Measurements from ENCODE around the gene PRKN. TPM values are rescaled to one million over a fixed set of nuclear protein-coding genes. Genes with fewer than 3 reads are reported as not detected.
"Not testable (repeated sequence)": the region's sequence is repeated elsewhere in the genome, so short reads cannot be mapped to it uniquely, and the experiment has no call there.

PRKN gene
- total RNA-seq, 1 experiment from 2014 or later = 1.1 TPM

GRCh38 chr6:161835500-161836215, 891.9 kb downstream of the PRKN start:
- in situ Hi-C loops (cut with HindIII; ENCODE audit: low pct_unique_long_range_greater_than_20kb, low sequenced_read_pairs) = no loop called here
- no peak for DNase-seq (ENCODE audit: low read depth)

GRCh38 chr6:161834426-161834825, 893.1 kb downstream of the PRKN start:
- in situ Hi-C loops (cut with HindIII; ENCODE audit: low pct_unique_long_range_greater_than_20kb, low sequenced_read_pairs) = no loop called here
- no peak for DNase-seq (ENCODE audit: low read depth)

DNA sequence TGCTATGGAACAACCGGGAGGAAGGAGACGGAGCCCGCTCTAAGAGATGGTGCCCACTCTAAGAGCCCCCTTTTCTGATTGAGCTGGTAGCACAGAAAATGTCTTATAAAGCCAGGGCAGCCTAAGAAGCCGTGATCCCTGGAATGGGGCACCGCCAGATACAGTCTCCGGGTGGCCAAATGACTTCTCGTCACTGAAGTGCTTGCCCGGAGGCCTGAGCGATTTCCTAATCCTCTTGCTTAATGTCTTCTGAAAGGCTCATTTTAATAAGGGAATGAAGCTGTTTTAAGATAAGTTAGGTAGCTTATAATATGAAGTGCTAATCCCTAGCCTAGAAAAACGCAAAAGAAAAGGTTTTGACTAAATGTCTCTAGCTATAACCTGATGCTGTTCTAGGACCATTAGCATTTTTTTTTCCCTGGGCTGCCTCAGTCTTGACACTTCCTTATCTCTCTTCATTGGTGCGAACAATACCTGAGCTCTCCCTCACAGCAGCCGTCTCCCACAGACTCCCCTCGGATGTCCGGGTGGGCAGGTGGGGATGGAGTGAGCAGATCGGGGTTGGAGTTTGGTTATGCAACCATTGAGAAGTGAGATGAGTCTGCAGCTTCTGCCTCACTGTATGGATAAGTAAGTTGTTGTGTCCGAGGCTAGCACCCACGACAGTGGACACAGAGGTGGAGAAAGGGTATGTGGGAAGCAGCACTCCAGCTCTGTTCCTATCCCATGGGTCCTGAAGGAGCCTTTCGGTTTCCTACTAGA, 894.3 kb downstream of the PRKN start:
- in situ Hi-C loops (cut with HindIII; ENCODE audit: low pct_unique_long_range_greater_than_20kb, low sequenced_read_pairs) = no loop called here
- no peak for DNase-seq (ENCODE audit: low read depth)

DNA sequence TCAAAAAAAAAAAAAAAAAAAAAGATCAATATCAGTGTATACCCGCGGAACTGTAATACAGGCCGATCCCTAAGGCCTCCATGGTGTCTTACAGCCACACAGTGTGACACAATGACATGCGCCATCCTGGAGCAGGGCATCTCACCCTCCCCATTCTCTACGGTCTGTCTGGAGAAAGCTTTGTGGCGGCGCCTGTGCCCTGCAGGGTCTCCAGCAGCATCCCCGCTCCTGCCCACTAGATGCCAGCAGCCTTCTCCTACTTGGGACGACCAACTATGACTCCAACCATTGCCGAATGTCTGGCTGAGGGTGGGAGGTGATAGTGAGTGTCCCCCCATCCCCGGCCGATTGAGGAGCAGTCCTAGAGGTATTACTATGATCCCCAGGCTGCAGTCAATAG, 894.9 kb downstream of the PRKN start:
- in situ Hi-C loops (cut with HindIII; ENCODE audit: low pct_unique_long_range_greater_than_20kb, low sequenced_read_pairs) = no loop called here
- DNase-seq (ENCODE audit: low read depth) = no peak

DNA sequence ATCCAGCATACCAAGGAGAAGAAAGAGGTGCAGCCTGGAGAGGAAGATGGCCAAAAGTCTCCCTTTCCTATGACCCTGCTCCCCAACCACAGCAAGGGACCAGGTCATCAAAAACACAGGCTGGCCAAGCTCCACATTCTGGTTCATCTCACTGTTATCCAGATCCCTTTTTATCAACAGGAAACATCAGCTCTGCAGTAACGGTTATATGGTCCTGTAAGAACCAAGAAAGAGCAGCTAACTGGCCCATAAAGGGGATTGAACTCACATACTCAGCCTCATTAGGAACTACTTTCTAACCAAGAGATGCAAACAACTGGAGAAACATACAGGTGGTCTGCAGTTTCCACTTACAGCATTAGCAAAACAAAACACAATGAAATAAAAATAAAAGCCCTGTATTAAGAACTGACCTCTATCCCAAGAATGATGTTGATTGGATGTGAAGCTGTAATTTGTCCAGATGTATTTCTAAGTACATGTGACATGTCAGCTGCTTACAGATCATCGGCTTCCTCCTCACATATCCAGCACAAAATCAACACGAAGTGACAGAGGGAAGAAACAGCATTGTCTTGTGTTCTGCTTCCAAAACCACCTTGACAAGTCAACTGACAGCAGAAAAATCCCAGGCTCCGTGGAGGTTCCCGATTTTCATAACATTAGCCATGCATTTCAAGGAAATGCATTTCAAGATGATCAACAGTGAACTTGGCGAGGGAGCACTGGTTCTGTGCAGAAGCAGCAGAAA, 896.5 kb downstream of the PRKN start:
- in situ Hi-C loops (cut with HindIII; ENCODE audit: low pct_unique_long_range_greater_than_20kb, low sequenced_read_pairs) = no loop called here
- no peak for DNase-seq (ENCODE audit: low read depth)

- in situ Hi-C loops (cut with HindIII; ENCODE audit: low pct_unique_long_range_greater_than_20kb, low sequenced_read_pairs) = no loop called here
- no peak for DNase-seq (ENCODE audit: low read depth)
Observed at GRCh38 chr6:161829291-161829729, 898.3 kb downstream of the PRKN start.

DNA sequence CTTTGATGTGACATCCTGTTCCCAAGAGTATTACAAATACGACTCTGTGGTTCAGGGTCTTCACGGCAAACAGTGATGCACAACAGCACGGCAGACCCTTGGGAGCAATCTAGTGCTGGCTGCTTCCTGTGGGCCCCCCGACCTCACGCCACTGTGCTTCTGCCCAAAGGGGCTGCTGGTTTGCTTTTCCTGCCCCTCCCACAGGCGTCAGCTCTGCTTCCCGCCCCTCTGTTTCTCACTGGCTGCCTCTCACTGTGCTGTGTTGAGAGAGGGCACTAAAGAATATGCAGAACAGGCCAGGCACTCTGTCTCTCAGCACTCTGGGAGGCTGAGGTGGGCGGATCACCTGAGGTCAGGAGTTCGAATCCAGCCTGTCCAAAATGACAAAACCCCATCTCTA, 899.2 kb downstream of the PRKN start:
- in situ Hi-C loops (cut with HindIII; ENCODE audit: low pct_unique_long_range_greater_than_20kb, low sequenced_read_pairs) = no loop called here
- DNase-seq (ENCODE audit: low read depth) = no peak

- in situ Hi-C loops (cut with HindIII; ENCODE audit: low pct_unique_long_range_greater_than_20kb, low sequenced_read_pairs) = no loop called here
- DNase-seq (ENCODE audit: low read depth) = no peak
Observed at GRCh38 chr6:161826512-161826911, 901.1 kb downstream of the PRKN start.

DNA sequence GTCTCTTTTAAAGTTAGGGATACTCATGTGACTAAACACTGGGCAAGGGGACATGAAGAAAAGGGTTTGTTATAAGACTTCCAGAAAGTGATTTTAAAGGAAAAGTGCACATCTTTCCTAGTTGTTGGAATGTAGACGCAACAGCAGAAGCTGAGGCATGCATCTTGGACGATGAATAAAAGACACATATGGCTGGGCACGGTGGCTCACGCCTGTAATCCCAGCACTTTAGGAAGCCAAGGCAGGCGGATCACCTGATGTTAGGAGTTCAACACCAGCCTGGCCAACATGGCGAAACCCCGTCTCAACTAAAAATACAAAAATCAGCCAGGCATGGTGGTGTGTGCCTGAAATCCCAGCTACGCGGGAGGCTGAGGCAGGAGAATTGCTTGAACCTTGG, 905.4 kb downstream of the PRKN start:
- in situ Hi-C loops (cut with HindIII; ENCODE audit: low pct_unique_long_range_greater_than_20kb, low sequenced_read_pairs); DNase-seq (ENCODE audit: low read depth): not testable (repeated sequence)

- in situ Hi-C loops (cut with HindIII; ENCODE audit: low pct_unique_long_range_greater_than_20kb, low sequenced_read_pairs) = no loop called here
- DNase-seq (ENCODE audit: low read depth) = no peak
Observed at GRCh38 chr6:161817881-161818280, 909.7 kb downstream of the PRKN start.

DNA sequence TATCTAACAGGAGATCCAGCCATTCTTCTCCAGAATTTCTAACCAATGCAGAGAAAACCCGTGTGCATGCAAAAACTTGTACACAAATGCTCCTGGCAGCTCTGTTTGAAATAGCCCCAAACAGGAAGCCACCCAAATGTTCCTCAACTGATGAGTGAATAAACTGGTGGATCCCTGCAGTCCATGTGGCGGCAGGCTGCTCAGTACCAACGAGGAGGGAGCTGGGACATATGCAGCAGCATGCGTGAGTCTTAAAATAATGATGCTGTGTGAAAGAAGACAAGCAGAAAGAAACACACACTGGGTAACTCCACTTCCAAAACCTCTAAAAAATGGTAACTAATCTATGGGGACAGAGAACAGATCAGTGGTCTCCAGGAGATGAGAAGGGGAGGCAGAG, 911.6 kb downstream of the PRKN start:
- no peak for DNase-seq (ENCODE audit: low read depth)
- in situ Hi-C loops (cut with HindIII; ENCODE audit: low pct_unique_long_range_greater_than_20kb, low sequenced_read_pairs) = no loop called here

- no peak for DNase-seq (ENCODE audit: low read depth)
- in situ Hi-C loops (cut with HindIII; ENCODE audit: low pct_unique_long_range_greater_than_20kb, low sequenced_read_pairs) = no loop called here
Observed at GRCh38 chr6:161813156-161813555, 914.4 kb downstream of the PRKN start.

DNA sequence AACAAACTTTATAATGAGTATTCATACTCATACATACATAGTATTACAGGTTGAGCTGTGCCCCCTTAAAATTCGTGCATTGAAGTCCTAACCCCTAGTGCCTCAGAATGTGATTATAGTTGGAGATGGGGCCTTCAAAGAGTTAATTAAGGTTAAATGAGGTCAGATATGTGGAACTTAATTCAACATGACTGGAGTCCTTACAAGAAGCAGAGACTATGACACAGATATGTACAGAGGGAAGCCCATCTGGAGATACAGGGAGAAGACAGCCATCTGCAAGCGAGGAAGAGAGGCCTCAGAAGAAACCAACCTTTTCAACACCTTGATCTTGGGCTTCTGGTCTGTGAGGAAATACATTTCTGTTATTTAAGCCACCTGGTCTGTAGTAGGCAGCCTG, 917.6 kb downstream of the PRKN start:
- in situ Hi-C loops (cut with HindIII; ENCODE audit: low pct_unique_long_range_greater_than_20kb, low sequenced_read_pairs) = no loop called here

GRCh38 chr6:161804838-161805237, 922.7 kb downstream of the PRKN start:
- in situ Hi-C loops (cut with HindIII; ENCODE audit: low pct_unique_long_range_greater_than_20kb, low sequenced_read_pairs) = no loop called here
- no peak for DNase-seq (ENCODE audit: low read depth)

More for the DNA sequence above, 917.6 kb downstream of the PRKN start:
- DNase-seq (ENCODE audit: low read depth) = no peak

DNA sequence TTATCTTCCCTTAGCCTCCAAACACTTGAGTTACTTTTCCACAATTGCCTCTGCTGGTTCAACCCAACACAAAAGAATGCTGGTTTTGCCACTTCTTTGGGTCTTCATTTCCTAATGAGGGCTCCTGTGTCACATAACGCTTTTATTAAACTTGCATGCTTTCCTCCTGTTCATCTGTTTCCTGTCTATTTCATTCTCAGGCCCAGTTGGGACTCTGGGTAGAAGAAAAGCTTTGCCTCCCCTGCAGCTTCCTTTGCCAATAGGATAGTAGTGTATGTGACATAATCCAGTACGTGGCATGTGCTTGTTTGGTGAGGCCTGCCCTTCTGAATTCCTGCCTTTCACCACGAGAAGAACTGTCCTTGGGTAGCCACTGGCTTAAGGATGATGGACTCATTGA, 924.4 kb downstream of the PRKN start:
- DNase-seq (ENCODE audit: low read depth) = no peak
- in situ Hi-C loops (cut with HindIII; ENCODE audit: low pct_unique_long_range_greater_than_20kb, low sequenced_read_pairs) = no loop called here

GRCh38 chr6:161802231-161802630, 925.3 kb downstream of the PRKN start:
- in situ Hi-C loops (cut with HindIII; ENCODE audit: low pct_unique_long_range_greater_than_20kb, low sequenced_read_pairs) = no loop called here
- no peak for DNase-seq (ENCODE audit: low read depth)

- in situ Hi-C loops (cut with HindIII; ENCODE audit: low pct_unique_long_range_greater_than_20kb, low sequenced_read_pairs) = no loop called here
- DNase-seq (ENCODE audit: low read depth) = no peak
Observed at GRCh38 chr6:161798844-161799394, 928.6 kb downstream of the PRKN start.

DNA sequence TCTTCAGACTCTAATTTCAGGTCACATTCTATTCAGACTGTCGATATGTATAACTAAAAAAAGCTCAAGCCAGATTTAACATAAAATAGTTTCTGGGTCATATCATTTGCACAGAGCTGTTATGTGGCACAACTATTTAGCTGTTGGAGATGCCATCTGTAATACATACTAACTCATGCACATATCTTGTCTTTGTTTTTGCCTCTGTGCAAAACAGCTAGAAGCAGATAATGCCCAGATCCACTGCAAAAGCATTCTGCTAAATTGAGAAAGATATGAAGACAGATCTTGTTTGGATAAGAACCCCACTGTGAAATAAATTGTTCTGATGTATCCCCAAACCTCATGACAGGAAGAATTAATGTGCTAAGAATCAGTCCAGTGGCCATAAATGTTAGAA, 930.9 kb downstream of the PRKN start:
- in situ Hi-C loops (cut with HindIII; ENCODE audit: low pct_unique_long_range_greater_than_20kb, low sequenced_read_pairs) = no loop called here
- DNase-seq (ENCODE audit: low read depth) = no peak
